ES-I3 (cell line): ENCODE data around the gene VSIG8.

Experiments used
- H3K36me3 ChIP-seq: 2 replicates; pipeline ENCODE4 v1.6.1; 2013; ENCODE audit warnings: mild to moderate bottlenecking, low read length, control low read depth, moderate library complexity; ENCODE audit not compliant: insufficient read depth
- H3K4me1 ChIP-seq: 2 replicates; pipeline ENCODE4 v1.6.1; 2013; ENCODE audit warnings: mild to moderate bottlenecking, control low read depth, low read length; ENCODE audit not compliant: insufficient read depth
- H3K9ac ChIP-seq: 2 replicates; pipeline ENCODE4 v1.6.1; 2013; ENCODE audit warnings: low read depth, mild to moderate bottlenecking, low read length, moderate library complexity
- H3K9me3 ChIP-seq: 2 replicates; pipeline ENCODE4 v1.6.1; 2013; ENCODE audit warnings: mild to moderate bottlenecking, low read length, moderate library complexity; ENCODE audit not compliant: control insufficient read depth, insufficient read depth

The VSIG8 gene

DNA sequence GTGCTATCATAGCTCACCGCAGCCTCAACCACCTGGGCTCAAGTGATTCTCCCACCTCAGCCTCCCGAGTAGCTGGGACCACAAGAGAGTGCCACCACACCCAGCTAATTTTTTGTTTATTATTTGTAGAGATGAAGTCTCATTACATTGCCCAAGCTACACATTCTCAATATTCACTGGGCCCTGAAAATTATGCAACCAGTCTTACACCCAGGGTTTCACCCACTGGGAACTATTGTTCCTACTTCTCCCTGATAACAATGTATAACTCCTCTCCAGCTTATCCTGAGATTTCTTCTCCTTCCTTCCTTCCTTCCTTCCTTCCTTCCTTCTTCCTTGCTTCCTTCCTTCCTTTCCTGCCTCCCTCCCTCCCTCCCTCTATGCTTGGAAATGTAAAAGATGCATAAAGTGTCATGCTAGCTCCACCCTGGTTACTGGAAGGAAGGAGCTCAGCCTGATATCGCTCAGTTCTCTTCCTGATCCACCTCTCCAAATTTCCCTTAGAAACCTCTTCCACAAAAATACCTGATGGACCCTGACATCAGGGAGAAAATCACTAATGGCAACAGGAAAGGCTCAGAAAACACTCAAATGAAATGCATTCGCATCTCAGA is 11.2 kb upstream of the VSIG8 start:
- Histone ChIP-seq H3K36me3 (no peaks in the 10 kb centered on the region), H3K4me1 (peaks cover 15% of the 10 kb centered on the region), H3K9ac (no peak overlapping the region), H3K9me3 (no peaks in the 10 kb centered on the region)

DNA sequence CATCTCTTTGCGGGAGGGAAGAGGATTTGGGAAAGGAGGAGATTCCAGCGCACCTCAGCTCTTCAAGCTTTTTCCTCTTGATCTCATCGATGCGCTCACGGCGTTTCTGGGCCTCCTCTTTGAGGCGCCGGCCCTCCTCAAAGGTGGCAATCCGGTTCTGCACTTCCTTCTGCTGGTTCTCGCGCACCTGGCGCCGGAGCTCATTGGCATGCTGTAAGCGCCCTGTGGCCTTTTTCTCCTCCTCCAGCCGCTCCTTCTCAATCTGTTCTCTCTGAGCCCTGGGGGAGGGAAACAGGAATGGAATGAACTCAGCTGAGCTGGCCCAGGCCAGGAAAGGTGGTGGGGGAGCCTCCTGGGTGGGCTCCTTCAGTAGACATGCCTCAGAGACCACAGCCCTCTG is 10.4 kb upstream of the VSIG8 start:
- no peak overlapping the region for H3K9ac ChIP-seq
- H3K4me1 ChIP-seq = peaks cover 18% of the 10 kb centered on the region
- no peaks in the 10 kb centered on the region for H3K36me3 ChIP-seq
- H3K9me3 ChIP-seq = no peaks in the 10 kb centered on the region

DNA sequence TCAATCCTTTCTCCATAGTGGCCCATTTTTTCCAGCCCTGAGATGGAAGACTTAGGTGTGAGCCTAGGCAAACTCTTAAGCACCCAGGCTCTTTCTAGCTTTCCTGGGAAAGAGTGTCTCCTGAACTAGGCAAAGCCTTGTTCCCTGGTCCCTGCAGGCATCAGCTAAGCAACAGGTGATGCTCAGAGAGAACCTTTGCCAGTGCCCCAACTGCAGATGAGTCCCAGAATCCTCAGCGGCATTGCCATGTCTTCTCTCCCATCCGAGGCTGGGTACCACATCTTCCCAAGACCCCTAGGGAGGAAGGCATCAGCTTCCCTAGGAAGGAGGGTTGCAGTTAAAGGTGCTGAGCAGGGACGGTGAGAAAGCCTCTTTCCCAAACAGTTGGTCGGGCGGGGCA is 8.2 kb upstream of the VSIG8 start:
- Histone ChIP-seq H3K36me3 (no peaks in the 10 kb centered on the region), H3K4me1 (peaks cover 18% of the 10 kb centered on the region), H3K9me3 (no peaks in the 10 kb centered on the region), H3K9ac (no peak overlapping the region)

DNA sequence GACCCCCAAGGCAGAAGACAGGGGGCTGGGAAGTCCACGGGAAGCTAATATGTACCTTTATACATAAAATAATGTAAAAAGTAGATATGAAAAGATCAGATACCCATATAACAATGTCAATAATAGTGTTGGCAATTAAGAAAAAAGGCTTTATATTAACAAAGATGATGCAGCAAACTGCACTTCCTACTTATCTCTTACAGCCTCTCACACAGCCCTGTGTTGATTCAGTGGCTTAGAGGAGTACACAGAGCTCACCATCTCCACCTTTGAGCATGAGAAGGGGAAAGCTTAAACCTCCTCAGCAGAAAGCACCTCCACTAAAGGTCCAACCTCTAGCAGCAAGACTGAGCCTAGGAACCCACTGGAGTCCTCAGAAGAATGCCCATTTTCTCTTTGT is 7.2 kb upstream of the VSIG8 start:
- no peak overlapping the region for H3K9ac ChIP-seq

DNA sequence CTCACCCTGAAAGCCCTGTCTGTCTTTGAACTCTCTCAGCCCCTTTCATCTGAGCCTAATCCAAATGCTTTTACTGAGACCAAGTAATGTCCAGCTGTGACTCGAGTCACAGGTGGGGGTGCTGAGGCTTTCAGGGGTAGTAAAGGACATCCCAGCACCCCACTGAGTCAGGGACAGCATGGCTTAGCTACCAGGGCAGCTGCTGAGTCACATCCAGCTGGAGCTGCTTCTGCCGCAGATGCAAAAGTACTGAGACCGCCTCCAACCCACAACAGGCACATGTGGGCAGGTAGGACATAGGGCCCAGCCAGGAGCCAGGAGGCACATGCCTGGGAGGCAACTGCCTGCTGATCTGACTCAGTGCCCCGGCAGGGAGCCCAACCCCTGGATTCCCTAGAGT is 6.7 kb upstream of the VSIG8 start:
- Histone ChIP-seq H3K9ac (no peak overlapping the region), H3K9me3 (no peaks in the 10 kb centered on the region), H3K4me1 (peaks cover 18% of the 10 kb centered on the region), H3K36me3 (no peaks in the 10 kb centered on the region)

More for the DNA sequence above, 7.2 kb upstream of the VSIG8 start:
- H3K4me1 ChIP-seq = peaks cover 18% of the 10 kb centered on the region
- H3K36me3 ChIP-seq = no peaks in the 10 kb centered on the region
- H3K9me3 ChIP-seq = no peaks in the 10 kb centered on the region

DNA sequence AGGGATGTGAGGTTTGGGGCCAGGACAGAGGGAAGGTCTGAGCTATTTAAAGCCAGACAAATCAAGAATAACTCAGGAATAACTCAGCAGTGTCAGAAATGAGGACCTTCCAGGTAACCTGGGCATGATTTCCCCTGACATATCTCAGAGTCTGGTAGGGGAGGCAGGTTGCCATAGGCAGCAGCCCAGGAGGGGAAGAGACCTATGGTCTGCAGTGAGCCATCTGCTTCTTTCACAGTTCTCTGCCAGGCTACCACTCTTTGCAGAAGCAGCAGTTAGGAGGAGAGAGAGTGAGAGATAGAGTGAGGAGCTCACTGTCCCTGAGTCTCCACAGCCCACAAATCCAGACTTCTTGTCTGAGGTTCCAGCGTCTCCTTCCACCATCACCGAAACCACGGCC is 6.3 kb upstream of the VSIG8 start:
- Histone ChIP-seq H3K9ac (no peak overlapping the region), H3K9me3 (no peaks in the 10 kb centered on the region), H3K4me1 (peaks cover 18% of the 10 kb centered on the region), H3K36me3 (no peaks in the 10 kb centered on the region)

DNA sequence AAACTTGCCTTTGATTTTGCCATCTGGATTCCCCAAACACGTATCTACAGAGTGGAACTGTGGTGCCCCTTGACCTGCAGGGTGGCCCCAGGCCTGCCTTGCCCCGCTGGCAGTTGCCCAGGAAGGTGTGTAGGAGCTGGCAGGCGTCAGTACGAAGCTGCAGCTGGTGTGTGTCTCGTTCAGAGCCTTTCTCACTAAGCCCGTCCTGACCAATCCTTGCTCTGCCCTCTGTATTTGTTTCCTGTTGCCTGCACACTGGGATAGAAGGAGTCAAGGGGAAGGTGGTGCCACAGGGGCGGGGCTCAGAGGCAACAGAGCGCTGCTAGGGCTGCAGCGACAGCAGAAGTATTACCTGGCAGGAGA is 5.2 kb upstream of the VSIG8 start:
- H3K9ac ChIP-seq = no peak overlapping the region

DNA sequence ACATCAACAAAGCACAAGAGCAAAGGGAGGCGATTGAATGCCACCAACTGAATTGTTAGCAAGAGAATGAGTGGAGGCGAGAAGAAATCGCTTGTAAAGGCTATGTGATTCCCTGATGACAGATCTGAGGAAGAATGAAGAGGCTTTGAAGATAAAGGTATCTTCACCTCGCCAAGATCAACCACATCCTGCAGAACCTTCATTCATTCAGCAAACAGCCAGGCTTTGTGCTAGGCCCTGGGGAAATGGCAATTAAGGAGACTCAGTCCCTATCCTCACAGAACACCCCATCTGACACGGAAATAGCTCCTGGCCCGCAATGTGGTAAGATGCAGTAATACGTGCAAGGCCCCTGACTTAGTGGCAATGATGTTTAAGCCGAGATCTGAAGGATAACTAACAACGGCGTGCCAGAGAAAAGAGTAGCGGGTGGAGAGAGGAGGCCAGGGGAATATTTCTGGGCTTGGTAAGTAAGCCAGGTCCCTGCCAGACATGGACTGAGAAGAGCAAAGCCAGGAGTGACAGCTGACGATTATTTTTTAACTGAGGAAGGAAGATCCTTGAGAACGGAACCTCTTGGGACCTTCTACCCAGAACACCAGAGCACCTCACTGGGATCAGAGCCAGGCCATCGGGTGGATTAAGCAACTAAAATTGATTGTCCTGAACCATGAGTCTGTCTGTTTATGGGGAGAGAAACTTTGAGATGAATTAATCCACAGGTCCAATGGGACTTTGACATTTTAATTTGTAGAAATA is 4.6 kb upstream of the VSIG8 start:
- no peaks in the 10 kb centered on the region for H3K9me3 ChIP-seq
- H3K9ac ChIP-seq = no peak overlapping the region
- H3K4me1 ChIP-seq = peaks cover 13% of the 10 kb centered on the region
- H3K36me3 ChIP-seq = no peaks in the 10 kb centered on the region

More for the DNA sequence above, 5.2 kb upstream of the VSIG8 start:
- Histone ChIP-seq H3K9me3 (no peaks in the 10 kb centered on the region), H3K36me3 (no peaks in the 10 kb centered on the region), H3K4me1 (peaks cover 14% of the 10 kb centered on the region)

DNA sequence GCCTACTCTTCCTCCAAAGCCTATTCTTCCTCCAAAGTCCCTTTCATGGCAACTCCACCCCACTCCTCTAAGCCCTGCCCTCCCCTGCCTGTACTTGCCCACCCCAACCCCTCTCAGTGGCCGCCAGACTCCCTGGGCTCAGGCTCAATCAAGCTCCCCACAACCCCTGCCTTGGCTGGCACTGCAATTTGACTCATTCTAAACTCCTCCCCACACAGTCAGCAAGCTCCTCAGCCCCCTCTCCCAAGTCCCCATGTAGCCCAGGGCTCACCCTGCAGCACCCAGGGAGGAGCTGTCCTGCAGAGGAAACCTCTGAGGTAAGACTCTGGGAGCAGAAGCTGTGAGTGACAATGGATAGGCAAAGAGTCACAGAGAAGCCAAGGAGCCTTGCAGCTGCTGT is 3.6 kb upstream of the VSIG8 start:
- Histone ChIP-seq H3K36me3 (no peaks in the 10 kb centered on the region), H3K4me1 (peaks cover 13% of the 10 kb centered on the region), H3K9ac (no peak overlapping the region), H3K9me3 (no peaks in the 10 kb centered on the region)

DNA sequence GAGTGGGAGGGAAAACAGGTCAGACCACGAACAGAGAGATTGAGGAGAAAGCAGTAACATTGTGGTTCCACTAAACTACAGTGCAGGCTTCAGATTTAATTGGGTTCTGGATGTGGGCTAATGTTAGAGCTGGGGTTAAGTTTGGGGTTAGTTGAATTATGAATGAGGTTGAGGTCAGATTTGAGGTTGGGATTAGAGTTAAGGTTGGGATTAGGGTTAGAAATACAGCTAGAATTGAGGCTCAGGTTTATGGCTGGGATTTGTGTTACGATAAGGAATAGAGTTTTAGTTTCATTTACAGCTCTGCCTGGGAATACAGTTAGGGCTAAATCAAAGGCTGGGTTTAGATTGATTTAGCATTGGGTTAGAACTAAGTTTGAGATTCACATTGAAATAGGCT is 1.8 kb upstream of the VSIG8 start:
- H3K36me3 ChIP-seq = no peaks in the 10 kb centered on the region
- peaks cover 10% of the 10 kb centered on the region for H3K4me1 ChIP-seq
- no peak overlapping the region for H3K9ac ChIP-seq
- no peaks in the 10 kb centered on the region for H3K9me3 ChIP-seq

DNA sequence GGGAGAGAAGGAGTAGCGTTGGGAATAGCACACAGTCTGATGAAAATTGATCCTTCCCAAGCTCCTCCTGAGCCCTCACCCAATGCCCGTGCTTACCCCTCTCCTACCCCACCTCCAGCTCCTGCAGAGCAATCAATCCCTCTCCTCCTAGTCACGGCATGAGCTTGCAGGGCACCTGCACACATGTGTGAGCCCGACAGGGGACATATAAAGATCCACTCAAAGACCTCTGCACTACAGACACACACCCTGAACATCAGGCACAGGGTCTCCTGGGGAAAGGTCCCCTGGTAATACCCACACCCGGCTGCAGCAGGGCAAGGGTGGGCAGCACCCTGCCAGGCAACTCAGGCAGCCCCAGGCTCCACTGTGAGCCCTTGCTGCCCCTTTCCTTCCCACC is 426 bp downstream of the VSIG8 start:
- Histone ChIP-seq H3K4me1 (no peaks in the 10 kb centered on the region), H3K9ac (no peak overlapping the region), H3K9me3 (no peaks in the 10 kb centered on the region), H3K36me3 (no peaks in the 10 kb centered on the region)

DNA sequence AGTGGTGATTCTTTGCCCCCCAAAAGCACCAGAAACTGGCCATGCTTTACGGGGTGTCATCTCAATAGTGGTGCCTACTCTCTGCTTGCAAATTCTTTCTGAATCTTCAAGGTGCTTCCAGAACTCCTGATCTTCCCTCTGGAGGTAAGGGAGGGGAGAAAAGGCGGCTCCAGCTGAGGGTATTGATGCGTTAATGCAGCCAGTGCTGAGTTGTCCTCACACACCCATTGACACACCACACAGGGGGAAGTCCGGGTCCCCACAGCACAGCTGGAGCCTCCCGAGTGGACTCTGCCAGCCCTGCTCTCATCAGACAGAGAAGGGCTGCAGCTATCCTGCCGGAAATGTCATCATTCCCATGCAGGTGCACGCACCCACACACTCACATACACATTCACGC is 1.2 kb downstream of the VSIG8 start:
- Histone ChIP-seq H3K9me3 (no peaks in the 10 kb centered on the region), H3K9ac (no peak overlapping the region), H3K36me3 (no peaks in the 10 kb centered on the region), H3K4me1 (no peaks in the 10 kb centered on the region)

DNA sequence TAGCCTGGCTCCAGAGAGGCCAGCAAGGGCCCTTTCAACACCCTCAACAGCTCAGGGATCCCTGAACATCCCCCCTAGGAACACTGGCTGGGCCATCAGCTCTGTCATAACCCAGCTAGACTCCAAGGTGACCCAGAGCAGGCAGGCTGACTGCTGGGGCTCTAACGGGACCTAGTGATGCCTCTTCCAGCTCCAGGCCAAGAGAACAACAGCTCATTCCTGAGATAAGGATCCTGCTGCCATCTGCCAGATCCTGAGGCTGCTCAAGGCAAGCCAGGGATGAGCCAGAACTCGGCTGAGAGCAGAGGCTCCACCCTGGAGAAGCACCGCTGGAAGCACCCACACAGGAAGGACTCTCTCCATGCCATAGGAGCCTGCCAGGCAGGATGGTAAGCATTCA is 2.0 kb downstream of the VSIG8 start:
- H3K9me3 ChIP-seq = no peaks in the 10 kb centered on the region
- no peak overlapping the region for H3K9ac ChIP-seq
- no peaks in the 10 kb centered on the region for H3K4me1 ChIP-seq
- no peaks in the 10 kb centered on the region for H3K36me3 ChIP-seq

DNA sequence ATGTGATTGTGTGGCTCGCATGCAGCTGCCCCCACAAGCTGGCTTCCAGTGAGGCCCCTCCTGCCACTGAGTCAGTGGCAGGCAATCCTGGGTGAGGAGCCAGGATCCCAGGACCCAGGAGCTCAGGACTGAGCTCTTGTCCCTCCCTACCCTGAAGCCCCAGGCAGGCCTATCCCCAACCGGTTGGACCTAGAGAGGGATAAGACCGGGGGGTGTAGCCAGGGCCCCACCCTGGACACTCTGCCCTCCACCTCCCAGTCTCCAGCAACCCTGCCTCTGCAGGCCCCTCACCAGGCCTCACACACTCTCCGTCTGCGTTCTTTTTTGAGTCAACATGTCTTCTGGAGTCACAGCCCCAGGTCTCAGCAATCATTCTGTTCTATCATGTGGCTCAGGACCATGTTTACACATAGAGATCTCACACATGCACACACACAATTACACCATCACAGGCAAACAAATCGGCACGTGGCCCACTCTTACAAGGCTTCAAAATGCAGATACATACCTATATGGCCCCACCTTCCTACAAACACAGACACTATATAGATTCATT is 2.6 kb downstream of the VSIG8 start:
- no peaks in the 10 kb centered on the region for H3K36me3 ChIP-seq
- H3K4me1 ChIP-seq = no peaks in the 10 kb centered on the region
- H3K9me3 ChIP-seq = no peaks in the 10 kb centered on the region
- no peak overlapping the region for H3K9ac ChIP-seq

DNA sequence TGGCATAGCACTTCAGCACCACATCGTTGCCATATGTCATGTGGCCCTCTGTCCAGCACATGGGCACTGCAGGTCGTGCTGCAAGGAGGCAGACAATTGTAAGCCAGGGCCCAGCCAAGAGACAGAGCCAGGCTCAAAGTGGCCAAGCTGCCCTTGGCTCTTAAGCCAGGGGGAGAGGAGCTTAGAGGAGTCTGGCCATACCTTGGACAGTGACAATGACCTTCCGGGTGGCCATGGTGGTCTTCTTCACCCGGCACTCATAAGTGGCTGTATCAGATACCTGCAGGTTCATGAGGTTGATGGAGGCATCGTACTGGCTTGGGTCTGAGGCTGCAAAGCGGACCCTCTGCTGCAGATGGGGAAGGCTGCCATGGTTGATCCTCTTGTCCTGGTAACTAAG is 4.6 kb downstream of the VSIG8 start:
- Histone ChIP-seq H3K36me3 (no peaks in the 10 kb centered on the region), H3K9ac (no peak overlapping the region), H3K9me3 (no peaks in the 10 kb centered on the region), H3K4me1 (no peaks in the 10 kb centered on the region)
